Testis (tissue), 3 donors: ENCODE measurements around the gene NPM3. TPM values are rescaled to one million over a fixed set of nuclear protein-coding genes. Genes with fewer than 3 reads are reported as not detected.

Experiments
- DNase-seq: peaks from one replicate; pipeline ENCODE4 v3.0.0-alpha.2; 2019
- H3K27ac ChIP-seq, 2 donors: fragments of 200-600 bp; sonication (generic); one replicate each; pipeline ENCODE4 v1.5.1; 2019
- H3K27me3 ChIP-seq: fragments of 200-600 bp; sonication (generic); one replicate; pipeline ENCODE4 v1.5.1; 2019
- H3K36me3 ChIP-seq: fragments of 200-600 bp; sonication (generic); one replicate; pipeline ENCODE4 v1.5.1; 2017; ENCODE audit warnings: low read depth; ENCODE audit errors: missing control alignments
- H3K4me1 ChIP-seq: fragments of 200-600 bp; sonication (generic); one replicate; pipeline ENCODE4 v1.5.1; 2019
- H3K4me3 ChIP-seq, 2 donors: fragments of 200-600 bp; sonication (generic); one replicate each; pipeline ENCODE4 v1.5.1; 2017 to 2019
- H3K9me3 ChIP-seq: fragments of 200-600 bp; sonication (generic); one replicate; pipeline ENCODE4 v1.5.1; 2017
- CTCF ChIP-seq, 3 experiments: fragments of 450-650 bp in 2 of 3; fragments of 200-600 bp in 1 of 3; sonication (generic) in 1 of 3; IDR thresholded peaks; one replicate each; pipeline ENCODE4 v1.5.1; 2016 to 2019; ENCODE audit warnings: antibody characterized with exemption in 3 of 3, mild to moderate bottlenecking in 2 of 3, moderate library complexity in 1 of 3
- POLR2A ChIP-seq: fragments of 450-650 bp; IDR thresholded peaks from one replicate; pipeline ENCODE4 v1.6.1; 2017; ENCODE audit warnings: antibody characterized with exemption, mild to moderate bottlenecking, moderate library complexity
- WGBS, 2 donors: methylation state at CpG; one replicate each; pipeline ENCODE4 v1.1.5; 2018; 5-methylcytosine and 5-hydroxymethylcytosine counted together
- intact Hi-C: fragments of 100-400 bp; cut with DNase I; formaldehyde crosslinking; loops from one replicate; pipeline ENCODE4 v1.15.1; 2023; ENCODE audit warnings: low total_unique reads
- polyA plus RNA-seq: library from polyadenylated mRNA; stranded (reverse); fragments of 350-450 nt; fragmentation: Illumina TruSeq; extraction: RNeasy Lipid Tissue Mini Kit (QIAGEN cat#74804); gene quantifications from one replicate; pipeline ENCODE4 v1.2.3, GENCODE V29; 2014; ENCODE audit warnings: low read depth, low replicate concordance; ENCODE audit not compliant: insufficient read depth
- total RNA-seq, 2 donors: library from RNA; depleted of rRNA; stranded (reverse); fragments of >200 nt; gene quantifications; one replicate each; pipeline ENCODE4 v1.2.3, GENCODE V29; 2016

NPM3 gene
- total and polyA plus RNA-seq, 3 donors from 2014 or later = 38.9 to 64.5 (median 40.9) TPM

GRCh38 chr10:101769541-101770180, 13.6 kb downstream of the NPM3 start:
- H3K9me3 ChIP-seq = no peaks in the 10 kb centered on the region
- no peaks in the 10 kb centered on the region for H3K36me3 ChIP-seq
- no peak for TF ChIP-seq POLR2A
- no peak for TF ChIP-seq CTCF (IDR thresholded peaks at IDR 0.05)
- intact Hi-C loops = no loop called here
- H3K4me1 ChIP-seq = peaks cover 5% of the 10 kb centered on the region
- DNase-seq = no peak
- no peak overlapping the region for H3K4me3 ChIP-seq
- H3K27me3 ChIP-seq = peaks cover 5% of the 10 kb centered on the region
- 90 to 94% methylated on average over 5 of the region's 5 CpGs for WGBS, 2 donors
- H3K27ac ChIP-seq = no peak overlapping the region

GRCh38 chr10:101768791-101769170, 14.5 kb downstream of the NPM3 start:
- intact Hi-C loops = no loop called here
- no peak for DNase-seq

GRCh38 chr10:101767966-101768790, 15.1 kb downstream of the NPM3 start:
- Histone ChIP-seq H3K4me3 (no peak overlapping the region), H3K27ac (no peak overlapping the region), H3K27me3 (no peaks in the 10 kb centered on the region), H3K4me1 (no peaks in the 10 kb centered on the region), H3K9me3 (no peaks in the 10 kb centered on the region), H3K36me3 (no peaks in the 10 kb centered on the region)
- TF ChIP-seq POLR2A = no peak
- no peak for TF ChIP-seq CTCF (IDR thresholded peaks at IDR 0.05)
- 72 to 76% methylated on average over 12 to 14 of the region's 14 CpGs for WGBS, 2 donors
- DNase-seq = no peak
- intact Hi-C loops = no loop called here

More at GRCh38 chr10:101768791-101769170, 14.5 kb downstream of the NPM3 start:
- 80 to 86% methylated on average over 8 of the region's 8 CpGs for WGBS, 2 donors
- H3K27me3 ChIP-seq = no peaks in the 10 kb centered on the region
- no peak overlapping the region for H3K4me3 ChIP-seq
- H3K27ac ChIP-seq = no peak overlapping the region
- peaks cover under 1% of the 10 kb centered on the region for H3K4me1 ChIP-seq
- TF ChIP-seq CTCF (IDR thresholded peaks at IDR 0.05) (no peak), POLR2A (no peak)
- H3K36me3 ChIP-seq = no peaks in the 10 kb centered on the region
- no peaks in the 10 kb centered on the region for H3K9me3 ChIP-seq

- Histone ChIP-seq H3K9me3 (no peaks in the 10 kb centered on the region), H3K36me3 (no peaks in the 10 kb centered on the region), H3K27ac (no peak overlapping the region), H3K4me1 (no peaks in the 10 kb centered on the region), H3K4me3 (no peak overlapping the region), H3K27me3 (no peaks in the 10 kb centered on the region)
- DNase-seq = no peak
- no peak for TF ChIP-seq POLR2A
- intact Hi-C loops = no loop called here
- 82 to 83% methylated on average over 5 to 6 of the region's 6 CpGs for WGBS, 2 donors
Observed at GRCh38 chr10:101767600-101767945, 15.7 kb downstream of the NPM3 start.

GRCh38 chr10:101766753-101767599, 16.3 kb downstream of the NPM3 start:
- Histone ChIP-seq H3K36me3 (no peaks in the 10 kb centered on the region), H3K9me3 (no peaks in the 10 kb centered on the region), H3K4me1 (no peaks in the 10 kb centered on the region), H3K4me3 (no peak overlapping the region), H3K27me3 (no peaks in the 10 kb centered on the region), H3K27ac (no peak overlapping the region)
- TF ChIP-seq POLR2A (no peak), CTCF (IDR thresholded peaks at IDR 0.05) (no peak)
- DNase-seq = no peak
- 80 to 85% methylated on average over 11 to 12 of the region's 12 CpGs for WGBS, 2 donors
- intact Hi-C loops = no loop called here
